Measurements from ENCODE around the gene SLC6A4. TPM values are rescaled to one million over a fixed set of nuclear protein-coding genes. Genes with fewer than 3 reads are reported as not detected.
"Not testable (repeated sequence)": the region's sequence is repeated elsewhere in the genome, so short reads cannot be mapped to it uniquely, and the experiment has no call there.

The SLC6A4 gene
- polyA plus RNA-seq, 3 donors, result not detected

GRCh38 chr17:30232015-30232823, 3.3 kb downstream of the SLC6A4 start:
- no peaks in the 10 kb centered on the region for H3K79me2 ChIP-seq (ENCODE audit: insufficient read depth, low read length)
- H3K27ac Mint-ChIP-seq, result peak overlapping the region in 1 of 7 donors; percentile 68
- no peak overlapping the region for H3K9ac ChIP-seq (ENCODE audit: insufficient read depth, low read length, poor library complexity, severe bottlenecking)
- no peaks in the 10 kb centered on the region for H3K36me3 ChIP-seq (replicated peaks in 1 of 2; ENCODE audit: control insufficient read depth in 1 of 2, insufficient read depth in 2 of 2, low read length in 2 of 2)
- 97% methylated on average over 8 of the region's 10 CpGs for WGBS (ENCODE audit: insufficient coverage)
- intact Hi-C loops (cut with micrococcal nuclease), result no loop called here
- no peaks in the 10 kb centered on the region for H4K20me1 ChIP-seq (ENCODE audit: insufficient read depth, low read length)
- peaks cover 50% of the 10 kb centered on the region for H3K4me1 Mint-ChIP-seq
- H2AFZ ChIP-seq (ENCODE audit: insufficient read depth, low read depth, low read length, poor library complexity, severe bottlenecking), result no peak overlapping the region
- no peak overlapping the region for H3K4me3 ChIP-seq (replicated peaks in 1 of 3; ENCODE audit: low read depth in 2 of 3, low read length in 3 of 3)
- no peak overlapping the region for H3K27ac ChIP-seq (ENCODE audit: low read depth in 1 of 2, low read length in 2 of 2)
- peaks cover 2 to 26% (median 10%) of the 10 kb centered on the region in 7 donors for H3K9me3 Mint-ChIP-seq
- H3K27me3 Mint-ChIP-seq (ENCODE audit: low read depth in 3 of 3), result peaks cover 47 to 56% (median 54%) of the 10 kb centered on the region in 3 donors
- DNase-seq, result no peak
- TF ChIP-seq, protein P1, sequence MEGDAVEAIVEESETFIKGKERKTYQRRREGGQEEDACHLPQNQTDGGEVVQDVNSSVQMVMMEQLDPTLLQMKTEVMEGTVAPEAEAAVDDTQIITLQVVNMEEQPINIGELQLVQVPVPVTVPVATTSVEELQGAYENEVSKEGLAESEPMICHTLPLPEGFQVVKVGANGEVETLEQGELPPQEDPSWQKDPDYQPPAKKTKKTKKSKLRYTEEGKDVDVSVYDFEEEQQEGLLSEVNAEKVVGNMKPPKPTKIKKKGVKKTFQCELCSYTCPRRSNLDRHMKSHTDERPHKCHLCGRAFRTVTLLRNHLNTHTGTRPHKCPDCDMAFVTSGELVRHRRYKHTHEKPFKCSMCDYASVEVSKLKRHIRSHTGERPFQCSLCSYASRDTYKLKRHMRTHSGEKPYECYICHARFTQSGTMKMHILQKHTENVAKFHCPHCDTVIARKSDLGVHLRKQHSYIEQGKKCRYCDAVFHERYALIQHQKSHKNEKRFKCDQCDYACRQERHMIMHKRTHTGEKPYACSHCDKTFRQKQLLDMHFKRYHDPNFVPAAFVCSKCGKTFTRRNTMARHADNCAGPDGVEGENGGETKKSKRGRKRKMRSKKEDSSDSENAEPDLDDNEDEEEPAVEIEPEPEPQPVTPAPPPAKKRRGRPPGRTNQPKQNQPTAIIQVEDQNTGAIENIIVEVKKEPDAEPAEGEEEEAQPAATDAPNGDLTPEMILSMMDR (IDR thresholded peaks at IDR 0.05), result no peak
- peaks cover 30 to 42% of the 10 kb centered on the region in 2 donors for H3K27me3 ChIP-seq (ENCODE audit: control insufficient read depth in 2 of 2, insufficient read depth in 2 of 2, low read length in 2 of 2)
- H3K4me2 ChIP-seq (replicated peaks; ENCODE audit: extremely low read depth, low read length, poor library complexity, severe bottlenecking), result no peak overlapping the region
- peak overlapping the region in 1 of 2 donors; percentile 19 for H3K4me3 Mint-ChIP-seq
- peaks cover 0 to 5% of the 10 kb centered on the region in 2 donors for H3K9me3 ChIP-seq (replicated peaks in 1 of 2; ENCODE audit: control insufficient read depth in 1 of 2, insufficient read depth in 1 of 2, low read length in 2 of 2)
- peaks cover 0 to 6% of the 10 kb centered on the region in 2 donors for H3K36me3 Mint-ChIP-seq
- peaks cover 27 to 42% of the 10 kb centered on the region in 2 donors for H3K4me1 ChIP-seq (ENCODE audit: control insufficient read depth in 1 of 2, insufficient read depth in 2 of 2, low read length in 2 of 2)

GRCh38 chr17:30230596-30231125, 4.8 kb downstream of the SLC6A4 start:
- Histone ChIP-seq H3K27ac (ENCODE audit: low read depth in 1 of 2, low read length in 2 of 2) (peak overlapping the region; percentile 24 to 64), H4K20me1 (ENCODE audit: insufficient read depth, low read length) (no peaks in the 10 kb centered on the region), H3K9ac (ENCODE audit: insufficient read depth, low read length, poor library complexity, severe bottlenecking) (no peak overlapping the region), H3K79me2 (ENCODE audit: insufficient read depth, low read length) (no peaks in the 10 kb centered on the region), H3K36me3 (replicated peaks in 1 of 2; ENCODE audit: control insufficient read depth in 1 of 2, insufficient read depth in 2 of 2, low read length in 2 of 2) (no peaks in the 10 kb centered on the region), H3K4me1 (ENCODE audit: control insufficient read depth in 1 of 2, insufficient read depth in 2 of 2, low read length in 2 of 2) (peaks cover 15 to 30% of the 10 kb centered on the region in 2 donors), H3K27me3 (ENCODE audit: control insufficient read depth in 2 of 2, insufficient read depth in 2 of 2, low read length in 2 of 2) (peaks cover 25 to 30% of the 10 kb centered on the region in 2 donors), H3K4me2 (replicated peaks; ENCODE audit: extremely low read depth, low read length, poor library complexity, severe bottlenecking) (peak overlapping the region; percentile 21), H3K4me3 (replicated peaks in 1 of 3; ENCODE audit: low read depth in 2 of 3, low read length in 3 of 3) (peak overlapping the region in 1 of 3 experiments; percentile 32), H3K9me3 (replicated peaks in 1 of 2; ENCODE audit: control insufficient read depth in 1 of 2, insufficient read depth in 1 of 2, low read length in 2 of 2) (peaks cover 0 to 5% of the 10 kb centered on the region in 2 donors), H2AFZ (ENCODE audit: insufficient read depth, low read depth, low read length, poor library complexity, severe bottlenecking) (no peak overlapping the region)
- Mint-ChIP-seq H3K4me1 (peaks cover 39% of the 10 kb centered on the region), H3K27ac (peak overlapping the region; percentile 65 to 93 (median 87)), H3K9me3 (peaks cover 0 to 14% (median 2%) of the 10 kb centered on the region in 7 donors), H3K36me3 (peaks cover 0 to 4% of the 10 kb centered on the region in 2 donors), H3K27me3 (ENCODE audit: low read depth in 3 of 3) (peaks cover 33 to 44% (median 38%) of the 10 kb centered on the region in 3 donors), H3K4me3 (peak overlapping the region in 1 of 2 donors; percentile 72)
- TF ChIP-seq, protein P1 (IDR thresholded peaks at IDR 0.05), result no peak
- intact Hi-C loops (cut with micrococcal nuclease), result no loop called here
- DNase-seq, result peak in 2 of 3 donors; percentile 7 to 28
- 25% methylated on average over 1 of the region's 7 CpGs for WGBS (ENCODE audit: insufficient coverage)

- peak overlapping the region; percentile 65 to 93 (median 87) for H3K27ac Mint-ChIP-seq
- H3K79me2 ChIP-seq (ENCODE audit: insufficient read depth, low read length); H3K36me3 Mint-ChIP-seq; H2AFZ ChIP-seq (ENCODE audit: insufficient read depth, low read depth, low read length, poor library complexity, severe bottlenecking); H4K20me1 ChIP-seq (ENCODE audit: insufficient read depth, low read length); H3K36me3 ChIP-seq (replicated peaks in 1 of 2; ENCODE audit: control insufficient read depth in 1 of 2, insufficient read depth in 2 of 2, low read length in 2 of 2); H3K4me3 Mint-ChIP-seq; H3K9ac ChIP-seq (ENCODE audit: insufficient read depth, low read length, poor library complexity, severe bottlenecking); intact Hi-C loops (cut with micrococcal nuclease); H3K9me3 ChIP-seq (replicated peaks in 1 of 2; ENCODE audit: control insufficient read depth in 1 of 2, insufficient read depth in 1 of 2, low read length in 2 of 2): not testable (repeated sequence)
- peaks cover 0 to 13% (median 2%) of the 10 kb centered on the region in 7 donors for H3K9me3 Mint-ChIP-seq
- Histone ChIP-seq H3K4me1 (ENCODE audit: control insufficient read depth in 1 of 2, insufficient read depth in 2 of 2, low read length in 2 of 2) (peaks cover 10 to 23% of the 10 kb centered on the region in 2 donors), H3K27ac (ENCODE audit: low read depth in 1 of 2, low read length in 2 of 2) (peak overlapping the region in 1 of 2 donors; percentile 64), H3K4me2 (replicated peaks; ENCODE audit: extremely low read depth, low read length, poor library complexity, severe bottlenecking) (peak overlapping the region; percentile 21), H3K27me3 (ENCODE audit: control insufficient read depth in 2 of 2, insufficient read depth in 2 of 2, low read length in 2 of 2) (peaks cover 21 to 25% of the 10 kb centered on the region in 2 donors), H3K4me3 (replicated peaks in 1 of 3; ENCODE audit: low read depth in 2 of 3, low read length in 3 of 3) (peak overlapping the region in 1 of 3 experiments; percentile 32)
- no CpG with 5 or more reads among the region's 1 CpG for WGBS (ENCODE audit: insufficient coverage)
- H3K4me1 Mint-ChIP-seq, result peaks cover 35% of the 10 kb centered on the region
- H3K27me3 Mint-ChIP-seq (ENCODE audit: low read depth in 3 of 3), result peaks cover 31 to 43% (median 32%) of the 10 kb centered on the region in 3 donors
- DNase-seq, result peak; percentile 32 to 84 (median 68)
Measured at GRCh38 chr17:30230009-30230408, 5.5 kb downstream of the SLC6A4 start.

Measured in CD14-positive monocyte (primary cell).